Keratinocyte (primary cell): ENCODE results near the gene HEPACAM. TPM values are rescaled to one million over a fixed set of nuclear protein-coding genes. Genes with fewer than 3 reads are reported as not detected.

Experiments
- DNase-seq: peaks from one replicate; pipeline ENCODE4 v3.0.0-alpha.2; 2011; ENCODE audit warnings: low read depth, missing footprints, low spot score
- FAIRE-seq: peaks from 2 replicates; lab custom pipeline; 2011; peaks lifted over from hg19 to GRCh38; lab: Jason Lieb, UNC
- H2AFZ ChIP-seq: 2 replicates; pipeline ENCODE4 v1.6.0; 2012; ENCODE audit warnings: low read length, control low read depth, inconsistent platforms; ENCODE audit not compliant: control insufficient read depth
- H3K27ac ChIP-seq: 2 replicates; pipeline ENCODE4 v1.5.1; 2011; ENCODE audit warnings: low read length; ENCODE audit not compliant: control insufficient read depth, insufficient read depth
- H3K27me3 ChIP-seq: 3 replicates; pipeline ENCODE4 v1.6.0; 2011; ENCODE audit warnings: low read length; ENCODE audit not compliant: control insufficient read depth, insufficient read depth; ENCODE audit errors: extremely low read depth
- H3K36me3 ChIP-seq, 2 experiments: 2 replicates in 1 of 2; 3 replicates in 1 of 2; pipeline ENCODE4 v1.5.1; 2011; ENCODE audit warnings: low read length in 2 of 2, mild to moderate bottlenecking in 1 of 2; ENCODE audit not compliant: control insufficient read depth in 2 of 2, insufficient read depth in 2 of 2; ENCODE audit errors: extremely low read depth in 1 of 2
- H3K4me1 ChIP-seq: 3 replicates; pipeline ENCODE4 v1.5.1; 2011; ENCODE audit warnings: low read length; ENCODE audit not compliant: control insufficient read depth, insufficient read depth; ENCODE audit errors: extremely low read depth
- H3K4me2 ChIP-seq: 3 replicates; pipeline ENCODE4 v1.6.0; 2011; ENCODE audit warnings: low read depth, low read length; ENCODE audit not compliant: control insufficient read depth, insufficient read depth; ENCODE audit errors: extremely low read depth
- H3K4me3 ChIP-seq, 3 experiments: fragments of 200-600 bp in 1 of 3; sonication (generic) in 1 of 3; 2 replicates in 2 of 3; 3 replicates in 1 of 3; pipeline ENCODE4 v1.5.1; 2011 to 2016; ENCODE audit warnings: low read length in 3 of 3, mild to moderate bottlenecking in 3 of 3, control low read depth in 2 of 3, inconsistent platforms in 1 of 3, low read depth in 1 of 3, mixed read lengths in 1 of 3, mixed run types in 1 of 3, moderate library complexity in 1 of 3; ENCODE audit not compliant: control insufficient read depth in 2 of 3, insufficient read depth in 2 of 3; ENCODE audit errors: extremely low read depth in 1 of 3
- H3K79me2 ChIP-seq: 2 replicates; pipeline ENCODE4 v1.6.0; 2012; ENCODE audit warnings: low read length; ENCODE audit not compliant: control insufficient read depth, insufficient read depth
- H3K9ac ChIP-seq: 3 replicates; pipeline ENCODE4 v1.6.0; 2011; ENCODE audit warnings: low read length; ENCODE audit not compliant: control insufficient read depth, insufficient read depth; ENCODE audit errors: extremely low read depth
- H3K9me1 ChIP-seq: 3 replicates; pipeline ENCODE4 v1.6.0; 2011; ENCODE audit warnings: low read length; ENCODE audit not compliant: control insufficient read depth, insufficient read depth; ENCODE audit errors: extremely low read depth
- H3K9me3 ChIP-seq: 2 replicates; pipeline ENCODE4 v1.5.1; 2012; ENCODE audit warnings: low read depth, low read length; ENCODE audit not compliant: control insufficient read depth
- H4K20me1 ChIP-seq: 3 replicates; pipeline ENCODE4 v1.6.0; 2011; ENCODE audit warnings: low read length; ENCODE audit not compliant: control insufficient read depth, insufficient read depth; ENCODE audit errors: extremely low read depth
- CTCF ChIP-seq, 3 experiments: IDR thresholded peaks in 1 of 3; conservative IDR thresholded peaks in 1 of 3; optimal IDR thresholded peaks in 1 of 3; 2 replicates in 2 of 3; 3 replicates in 1 of 3; pipeline versions ENCODE3 to v1.5.1; 2011; ENCODE audit warnings: low read length in 3 of 3, mild to moderate bottlenecking in 3 of 3, moderate library complexity in 2 of 3, control low read depth in 1 of 3, inconsistent platforms in 1 of 3; ENCODE audit not compliant: insufficient read depth in 2 of 3; ENCODE audit errors: extremely low read depth in 1 of 3
- EZH2 ChIP-seq: IDR thresholded peaks from one replicate; pipeline ENCODE4 v1.6.1; 2012; ENCODE audit warnings: inconsistent platforms, mild to moderate bottlenecking, low read length, moderate library complexity
- dilution Hi-C: fragments of 300-500 bp; cut with MboI; formaldehyde crosslinking; loops from one replicate; pipeline ENCODE4 v1.7.0; 2020; ENCODE audit warnings: low sequenced_read_pairs; ENCODE audit not compliant: extremely low pct_ligation_motif_present
- polyA plus RNA-seq, 5 experiments: library from polyadenylated mRNA; depleted of rRNA in 3 of 5; stranded (reverse) in 3 of 5; stranded (forward) in 1 of 5; unstranded in 1 of 5; fragments of >200 nt; gene quantifications; 1 replicate in 1 of 5; 2 replicates in 3 of 5; 3 replicates in 1 of 5; pipeline versions ENCODE4 v1.2.1 to v1.2.3, GENCODE V29; 2011 to 2012; ENCODE audit warnings: missing spikeins in 2 of 5, low read depth in 1 of 5, low replicate concordance in 1 of 5

The HEPACAM gene
- polyA plus RNA-seq, 1 donor (not counting 4 experiments of a cell fraction or from before 2014, with no cell fraction given): not detected

GRCh38 chr11:124976531-124976930, 40.7 kb upstream of the HEPACAM start:
- H4K20me1 ChIP-seq: no peaks in the 10 kb centered on the region
- H3K27ac ChIP-seq: no peak overlapping the region
- no peaks in the 10 kb centered on the region for H3K9me3 ChIP-seq
- no peak overlapping the region for H3K4me2 ChIP-seq
- dilution Hi-C loops: no loop called here
- H3K79me2 ChIP-seq: no peaks in the 10 kb centered on the region
- FAIRE-seq (no peak), DNase-seq (no peak)
- H3K27me3 ChIP-seq: no peaks in the 10 kb centered on the region
- TF ChIP-seq EZH2 (no peak), CTCF (optimal IDR thresholded peaks at IDR 0.05 in 1 of 3, IDR thresholded peaks at IDR 0.05 in 1 of 3, conservative IDR thresholded peaks at IDR 0.05 in 1 of 3; ENCODE audit: extremely low read depth in 1 of 3, insufficient read depth in 2 of 3, low read length in 3 of 3) (no peak)
- no peak overlapping the region for H2AFZ ChIP-seq
- H3K36me3 ChIP-seq: no peaks in the 10 kb centered on the region
- H3K4me3 ChIP-seq: no peak overlapping the region
- H3K9ac ChIP-seq: no peak overlapping the region
- no peaks in the 10 kb centered on the region for H3K9me1 ChIP-seq
- no peaks in the 10 kb centered on the region for H3K4me1 ChIP-seq

- no peak for TF ChIP-seq EZH2
- TF ChIP-seq CTCF (optimal IDR thresholded peaks at IDR 0.05 in 1 of 3, IDR thresholded peaks at IDR 0.05 in 1 of 3, conservative IDR thresholded peaks at IDR 0.05 in 1 of 3; ENCODE audit: extremely low read depth in 1 of 3, insufficient read depth in 2 of 3, low read length in 3 of 3): no peak
- Histone ChIP-seq H3K9ac (no peak overlapping the region), H3K4me1 (no peaks in the 10 kb centered on the region), H4K20me1 (no peaks in the 10 kb centered on the region), H2AFZ (no peak overlapping the region), H3K27me3 (no peaks in the 10 kb centered on the region), H3K79me2 (no peaks in the 10 kb centered on the region), H3K9me1 (no peaks in the 10 kb centered on the region), H3K4me3 (no peak overlapping the region), H3K36me3 (no peaks in the 10 kb centered on the region), H3K27ac (no peak overlapping the region), H3K9me3 (no peaks in the 10 kb centered on the region), H3K4me2 (no peak overlapping the region)
- dilution Hi-C loops: no loop called here
- no peak for FAIRE-seq
- DNase-seq: no peak
Observed at GRCh38 chr11:124971810-124972209, 36.0 kb upstream of the HEPACAM start.
